Activated CD8-positive, alpha-beta T cell treated with anti-CD3 and anti-CD28 coated beads, Interleukin-2, amount 10 ng/mL, durations not matched to agents 7 days and 5 days (primary cell): ENCODE measurements around the gene ARHGDIB. TPM values are rescaled to one million over a fixed set of nuclear protein-coding genes. Genes with fewer than 3 reads are reported as not detected.

ENCODE experiments used
- ATAC-seq: fragments of 150-1000 bp; cut with Tn5 transposase; one replicate; pipeline ENCODE4 v1.10.0; 2021; ENCODE audit warnings: moderate library complexity
- CTCF ChIA-PET: fragments of 350-600 bp; sonication (Branson Sonifier 250); formaldehyde crosslinking; loops from one replicate; lab custom pipeline; 2021; ENCODE audit warnings: antibody characterized with exemption; lab: Charles Lee
- POLR2A ChIA-PET: fragments of 350-600 bp; sonication (Branson Sonifier 250); formaldehyde crosslinking; loops from one replicate; lab custom pipeline; 2021; ENCODE audit warnings: antibody characterized with exemption; lab: Charles Lee
- DNase-seq: peaks from one replicate; pipeline ENCODE4 v3.0.0-alpha.2; 2020
- H3K27ac Mint-ChIP-seq: one replicate; pipeline ENCODE4 v1.8.0; 2021; ENCODE audit warnings: mild to moderate bottlenecking, mixed read lengths
- H3K27me3 Mint-ChIP-seq: one replicate; pipeline ENCODE4 v1.8.0; 2021; ENCODE audit warnings: low read depth, mixed read lengths
- H3K36me3 Mint-ChIP-seq: one replicate; pipeline ENCODE4 v1.8.0; 2021; ENCODE audit warnings: low read depth, mixed read lengths
- H3K4me1 Mint-ChIP-seq: one replicate; pipeline ENCODE4 v1.8.0; 2021; ENCODE audit warnings: low read depth, mixed read lengths
- H3K4me3 Mint-ChIP-seq: one replicate; pipeline ENCODE4 v1.8.0; 2021; ENCODE audit warnings: mild to moderate bottlenecking, mixed read lengths
- H3K9me3 Mint-ChIP-seq: one replicate; pipeline ENCODE4 v1.8.0; 2022; ENCODE audit warnings: mixed read lengths; ENCODE audit not compliant: insufficient read depth
- total RNA-seq, 2 experiments: library from RNA; stranded (reverse); gene quantifications; one replicate each; pipeline ENCODE4 v1.2.3, GENCODE V29; 2021

ARHGDIB gene
- total RNA-seq, 2 experiments from 2014 or later: 1,528 to 1,576 TPM

GRCh38 chr12:14900521-14901227 is 60.7 kb downstream of the ARHGDIB start:
- Mint-ChIP-seq H3K36me3 (peaks cover 2% of the 10 kb centered on the region), H3K4me3 (no peak overlapping the region), H3K27me3 (no peaks in the 10 kb centered on the region), H3K27ac (no peak overlapping the region), H3K9me3 (no peaks in the 10 kb centered on the region), H3K4me1 (peaks cover 3% of the 10 kb centered on the region)
- ATAC-seq: no peak
- CTCF ChIA-PET: interaction anchor here (1.0 to 1.3 kb wide), 2 partner anchors 13 to 16 kb away, joined by 3 read pairs; no protein-coding TSS in a partner anchor
- DNase-seq: no peak
- POLR2A ChIA-PET: no interaction called here

DNA sequence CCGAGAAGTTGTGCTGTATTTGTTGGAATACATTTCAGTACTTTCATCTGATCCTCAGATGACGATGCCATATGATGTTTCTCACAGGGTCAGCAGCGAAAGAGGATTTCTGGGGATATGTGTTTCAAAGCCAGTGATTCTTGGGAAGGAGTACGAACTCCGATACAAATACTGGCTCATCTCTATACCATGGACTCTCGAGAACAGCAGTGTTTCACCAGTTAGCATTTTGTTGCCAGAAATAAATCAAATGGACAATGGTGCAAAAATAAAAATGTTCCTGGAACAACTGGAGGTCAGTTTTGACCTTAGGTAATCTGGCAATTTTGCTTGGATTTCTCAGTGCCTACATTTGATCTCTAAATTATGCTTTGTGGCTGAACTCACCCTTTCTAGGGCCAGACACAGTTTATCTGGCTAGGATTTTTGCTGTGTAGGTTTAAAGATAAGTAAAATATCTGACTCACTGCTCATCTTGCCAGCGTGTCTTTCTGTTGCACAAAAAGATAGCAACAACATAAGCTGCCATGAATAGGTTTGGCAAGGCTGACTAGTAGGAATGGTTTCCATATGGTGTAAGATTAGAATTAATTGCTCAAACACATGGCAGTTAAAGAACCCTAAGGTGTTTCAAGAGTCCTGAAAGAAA is 64.8 kb downstream of the ARHGDIB start:
- Mint-ChIP-seq H3K4me1 (no peaks in the 10 kb centered on the region), H3K9me3 (no peaks in the 10 kb centered on the region), H3K36me3 (peaks cover 2% of the 10 kb centered on the region), H3K27ac (no peak overlapping the region), H3K4me3 (no peak overlapping the region), H3K27me3 (peaks cover 2% of the 10 kb centered on the region)
- DNase-seq: no peak
- ATAC-seq: no peak
- ChIA-PET POLR2A (no interaction called here), CTCF (no interaction called here)

GRCh38 chr12:14893506-14894250 is 67.7 kb downstream of the ARHGDIB start:
- CTCF ChIA-PET: interaction anchor here (1.6 kb wide), 1 partner anchor 101 kb away, joined by 4 read pairs; no protein-coding TSS in a partner anchor
- no peak for ATAC-seq
- POLR2A ChIA-PET: interaction anchor here (0.7 kb wide), 1 partner anchor 9 kb away, joined by 3 read pairs; no protein-coding TSS in a partner anchor
- peaks cover 4% of the 10 kb centered on the region for H3K27me3 Mint-ChIP-seq
- DNase-seq: no peak
- H3K36me3 Mint-ChIP-seq: no peaks in the 10 kb centered on the region
- H3K4me1 Mint-ChIP-seq: no peaks in the 10 kb centered on the region
- H3K27ac Mint-ChIP-seq: no peak overlapping the region
- no peak overlapping the region for H3K4me3 Mint-ChIP-seq
- H3K9me3 Mint-ChIP-seq: no peaks in the 10 kb centered on the region

DNA sequence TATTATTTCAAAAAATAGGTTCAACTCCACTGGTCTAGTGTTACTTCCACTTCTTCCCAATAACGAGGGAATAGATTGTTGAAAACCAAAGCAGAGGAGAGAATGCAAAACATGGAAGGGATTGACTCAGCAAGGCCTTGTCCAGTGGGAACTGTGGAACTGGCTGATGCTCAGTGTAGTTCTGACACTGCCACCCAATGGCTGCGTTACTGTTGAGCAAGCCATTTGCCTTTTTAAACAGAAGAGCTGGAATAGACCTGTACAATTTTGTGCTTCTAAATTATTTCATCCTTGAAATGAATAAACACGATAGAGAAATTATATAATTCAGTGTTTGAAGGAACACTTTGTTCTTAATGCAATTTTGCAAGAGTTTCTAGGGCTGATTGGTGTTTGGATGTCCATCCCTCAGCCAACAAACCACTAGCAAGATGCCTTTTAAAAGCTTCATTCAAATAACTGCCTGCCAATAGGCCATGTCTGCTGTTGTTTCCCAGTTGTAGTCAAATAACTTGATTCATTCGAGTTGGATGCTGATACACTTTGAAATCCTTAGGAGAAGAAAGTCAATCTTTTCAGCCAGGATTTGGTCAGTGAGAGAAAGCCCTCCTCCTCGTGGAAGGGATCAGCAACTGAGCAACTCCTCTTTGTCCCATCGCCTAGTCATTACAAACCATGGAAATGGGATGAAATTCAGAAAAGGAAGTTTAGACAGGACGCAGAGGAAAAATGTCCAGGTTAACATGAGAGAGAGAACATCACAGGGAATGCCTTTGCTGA is 68.5 kb downstream of the ARHGDIB start:
- Mint-ChIP-seq H3K27ac (no peak overlapping the region), H3K27me3 (peaks cover 8% of the 10 kb centered on the region), H3K36me3 (no peaks in the 10 kb centered on the region), H3K4me1 (no peaks in the 10 kb centered on the region), H3K9me3 (no peaks in the 10 kb centered on the region), H3K4me3 (no peak overlapping the region)
- DNase-seq (no peak), ATAC-seq (no peak)
- POLR2A ChIA-PET: no interaction called here
- CTCF ChIA-PET: interaction anchor here (1.0 to 1.6 kb wide), 2 partner anchors 47 to 102 kb away, joined by 3 to 4 read pairs; no protein-coding TSS in a partner anchor

Other genes with a start within 250 kb of the ARHGDIB start
- 10 to 100 TPM; 98.2 to 98.6 TPM for gene WBP11, start 158.1 kb downstream of the ARHGDIB start, total RNA-seq
- gene C12orf60, start 157.9 kb downstream of the ARHGDIB start, total RNA-seq: 1 to 10 TPM; 1.4 to 1.5 TPM
- not detected for gene SMCO3, start 147.4 kb downstream of the ARHGDIB start, total RNA-seq
- not detected for gene ART4, start 118.1 kb downstream of the ARHGDIB start, total RNA-seq
- gene MGP, start 75.7 kb downstream of the ARHGDIB start, total RNA-seq: under 1 TPM; 0.21 to 0.34 TPM
- 1 to 10 TPM; 7.9 to 8.7 TPM for gene ERP27, start 23.1 kb downstream of the ARHGDIB start, total RNA-seq
- under 1 TPM in 1 of 2 experiments, not detected in 1; 0.40 TPM for gene PDE6H, start 11.4 kb upstream of the ARHGDIB start, total RNA-seq